NCI-H2171 treated with DMSO at 0.1 percent for 48 hours (cell line): ENCODE measurements around the gene SNORC.

Source experiments
- DNase-seq: peaks from one replicate; lab custom pipeline; 2025; lab: John Stamatoyannopoulos, UW

SNORC gene

GRCh38 chr2:232926431-232926939 lies 56.4 kb downstream of the SNORC start:
- DNase-seq = no peak

GRCh38 chr2:232927032-232927792 lies 57.1 kb downstream of the SNORC start:
- no peak for DNase-seq

- no peak for DNase-seq
These were observed 57.9 kb downstream of the SNORC start for GRCh38 chr2:232927793-232928550.
